CD4-positive, alpha-beta T cell treated with Interleukin-4 for 1 hour (primary cell): ENCODE measurements around the gene TNFSF13B.
"Not testable (repeated sequence)": the region's sequence is repeated elsewhere in the genome, so short reads cannot be mapped to it uniquely, and the experiment has no call there.

Experiments
- DNase-seq, 2 donors: peaks; one replicate each; pipeline ENCODE4 v3.0.0-alpha.2; 2020 to 2022

TNFSF13B gene

DNA sequence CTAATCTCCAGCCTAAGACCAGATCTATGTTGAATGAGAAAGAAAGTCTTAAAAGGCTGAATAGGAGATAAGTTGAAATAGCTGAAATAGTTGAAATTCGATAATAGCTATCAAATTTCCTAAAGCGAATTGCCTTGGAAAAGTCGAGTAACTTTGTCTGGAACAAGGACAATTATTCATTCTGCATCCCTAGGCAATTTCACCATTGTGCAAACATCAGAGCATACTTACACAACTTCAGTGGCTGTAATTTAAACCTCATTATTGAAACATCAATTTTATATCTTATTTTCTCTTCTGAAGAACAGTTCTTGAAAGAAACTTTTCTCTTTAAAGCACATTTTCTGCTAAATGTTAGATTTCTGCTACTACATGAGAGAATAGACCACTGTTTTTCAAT lies 13.6 kb downstream of the TNFSF13B start:
- DNase-seq, result no peak

DNA sequence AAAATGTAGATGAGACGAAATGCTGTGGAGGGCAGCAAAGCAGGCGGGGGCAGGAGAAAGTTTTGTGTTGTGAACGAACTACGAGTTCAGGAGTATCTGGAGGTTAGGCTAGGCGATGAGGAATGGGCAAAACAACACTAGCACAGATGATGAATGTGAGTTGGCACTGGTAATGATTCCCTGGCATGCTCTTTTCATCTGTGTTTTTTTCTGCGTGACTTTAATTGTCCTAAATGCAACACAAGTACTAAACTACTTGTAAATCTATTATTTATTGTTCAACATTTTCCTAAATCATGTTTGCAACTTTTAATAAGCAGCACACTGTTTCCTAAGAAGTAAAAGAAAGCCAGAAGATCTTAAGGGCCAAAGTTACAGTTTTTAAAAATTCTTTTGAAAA lies 19.2 kb downstream of the TNFSF13B start:
- DNase-seq, result no peak

DNA sequence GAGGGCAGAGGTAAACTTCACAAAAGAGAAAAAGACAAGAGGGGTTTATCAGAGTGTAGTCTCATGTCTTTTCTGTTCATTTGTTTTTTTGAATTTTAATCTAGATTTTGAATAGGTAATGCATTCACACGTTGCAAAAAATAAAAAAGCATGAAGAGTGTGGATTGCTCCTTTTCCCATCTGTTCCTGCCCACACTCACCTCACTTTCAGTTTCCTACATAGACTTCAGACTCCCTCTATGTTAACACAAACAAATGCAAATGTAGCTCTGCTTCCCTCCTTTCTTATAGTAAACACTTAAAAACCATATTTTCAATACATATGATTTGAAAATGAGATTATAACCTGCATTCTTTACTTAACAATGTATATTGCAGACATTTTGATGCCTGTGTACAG lies 20.3 kb downstream of the TNFSF13B start:
- DNase-seq, result no peak

DNA sequence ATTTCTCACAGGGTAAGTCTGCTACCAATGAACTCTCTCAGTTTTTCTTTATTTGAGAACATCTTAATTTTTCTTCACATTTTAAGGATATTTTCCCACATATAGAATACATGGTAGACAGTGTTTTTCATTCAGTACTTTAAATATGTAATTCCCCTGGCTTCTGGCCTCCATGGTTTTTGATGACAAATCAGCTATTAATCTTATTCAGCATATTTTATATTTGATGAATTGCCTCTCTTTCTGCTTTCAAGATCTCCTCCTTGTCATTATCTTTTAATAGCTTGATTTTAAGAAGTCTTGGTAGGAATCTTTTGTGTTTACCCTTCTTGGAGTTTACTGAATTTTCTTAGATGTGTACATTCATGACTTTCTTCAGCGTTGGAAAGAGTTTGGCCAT lies 27.6 kb downstream of the TNFSF13B start:
- no peak for DNase-seq

DNA sequence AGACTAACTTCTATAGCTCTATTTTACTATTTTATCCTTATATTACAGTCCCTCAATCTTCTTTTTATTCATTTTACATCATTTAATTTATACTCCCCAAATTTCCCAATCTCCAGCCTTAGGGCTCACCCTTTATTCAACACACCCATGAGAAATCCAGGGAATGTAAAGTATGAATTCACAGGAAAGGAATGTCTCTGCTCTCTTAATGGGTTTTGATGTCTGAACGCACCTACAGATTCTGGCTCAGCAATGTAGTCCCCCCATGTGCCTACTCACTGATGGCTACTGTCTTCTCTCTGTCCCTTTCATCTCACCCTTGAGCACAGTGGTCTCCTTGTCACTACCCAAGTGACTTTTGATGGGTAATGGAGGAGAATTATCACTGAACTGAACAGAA lies 32.8 kb downstream of the TNFSF13B start:
- no peak for DNase-seq

DNA sequence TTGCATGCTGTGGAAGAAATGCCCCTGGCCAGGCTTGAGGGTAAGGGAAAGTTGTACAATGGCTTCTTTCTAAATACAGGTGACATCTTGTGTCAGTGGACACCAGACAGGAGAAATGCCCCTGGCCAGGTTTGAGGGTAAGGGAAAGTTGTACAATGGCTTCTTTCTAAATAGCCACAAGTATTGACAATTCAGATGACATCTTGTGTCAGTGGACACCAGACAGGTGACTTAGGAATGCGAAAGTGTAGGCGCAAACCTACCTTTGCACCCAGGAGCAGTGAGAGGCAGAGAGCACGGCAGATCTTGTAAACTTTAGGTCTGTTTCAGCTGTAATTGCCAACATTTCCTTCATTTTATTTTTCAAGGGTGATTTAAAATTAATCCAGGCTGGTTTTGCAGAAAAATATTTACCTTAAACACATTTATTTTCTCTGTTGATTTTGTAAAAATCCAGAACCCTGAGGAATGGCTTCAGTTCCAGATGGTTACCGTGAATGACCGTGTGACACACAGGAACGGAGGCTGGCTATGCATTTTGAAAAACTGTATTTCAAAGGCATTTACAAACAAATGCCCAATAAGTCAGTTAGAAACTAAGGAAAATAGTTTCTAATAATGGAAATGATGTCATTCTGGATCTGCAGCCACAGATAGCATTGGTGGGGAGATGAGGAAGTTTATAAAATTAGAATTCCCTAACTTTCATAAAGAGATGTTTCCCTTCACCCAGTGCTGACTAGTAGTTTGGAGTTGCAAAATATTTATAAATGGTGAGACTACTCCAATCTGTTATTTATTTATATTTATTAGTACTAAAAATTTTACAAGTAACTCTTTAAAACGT lies 34.9 kb downstream of the TNFSF13B start:
- no peak for DNase-seq

DNA sequence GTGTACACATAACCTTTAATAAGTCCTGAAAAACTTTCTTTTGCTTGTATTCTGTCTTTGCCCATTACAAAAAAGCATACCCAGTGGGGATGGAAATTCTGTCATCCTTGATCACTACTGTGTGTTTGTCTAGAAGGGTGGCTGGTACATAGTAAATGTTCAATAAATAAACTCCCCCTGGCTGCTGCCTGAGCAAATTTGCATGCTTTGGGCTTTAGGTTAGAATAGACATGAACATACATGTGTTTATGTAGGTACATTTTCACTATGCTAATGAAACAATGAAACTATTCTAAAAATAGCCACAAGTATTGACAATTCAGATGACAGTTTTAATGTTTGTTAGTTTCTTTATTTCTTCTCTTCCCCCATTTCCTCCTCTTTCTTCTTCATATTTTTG lies 36.1 kb downstream of the TNFSF13B start:
- DNase-seq, result no peak

DNA sequence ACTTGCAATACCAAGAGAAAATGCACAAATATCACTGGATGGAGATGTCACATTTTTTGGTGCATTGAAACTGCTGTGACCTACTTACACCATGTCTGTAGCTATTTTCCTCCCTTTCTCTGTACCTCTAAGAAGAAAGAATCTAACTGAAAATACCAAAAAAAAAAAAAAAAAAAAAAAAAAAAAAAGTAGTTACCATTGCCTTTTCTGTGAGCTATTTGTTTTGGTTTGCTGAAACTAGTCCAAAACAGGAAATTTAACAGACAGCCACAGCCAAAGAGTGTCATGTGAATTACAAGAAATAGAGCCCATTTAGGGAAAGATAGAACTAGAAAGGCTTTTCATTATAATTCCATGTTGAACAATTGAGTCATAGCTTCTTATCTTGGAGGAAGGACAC lies 37.3 kb downstream of the TNFSF13B start:
- DNase-seq, result peak in 1 of 2 donors; percentile 27

DNA sequence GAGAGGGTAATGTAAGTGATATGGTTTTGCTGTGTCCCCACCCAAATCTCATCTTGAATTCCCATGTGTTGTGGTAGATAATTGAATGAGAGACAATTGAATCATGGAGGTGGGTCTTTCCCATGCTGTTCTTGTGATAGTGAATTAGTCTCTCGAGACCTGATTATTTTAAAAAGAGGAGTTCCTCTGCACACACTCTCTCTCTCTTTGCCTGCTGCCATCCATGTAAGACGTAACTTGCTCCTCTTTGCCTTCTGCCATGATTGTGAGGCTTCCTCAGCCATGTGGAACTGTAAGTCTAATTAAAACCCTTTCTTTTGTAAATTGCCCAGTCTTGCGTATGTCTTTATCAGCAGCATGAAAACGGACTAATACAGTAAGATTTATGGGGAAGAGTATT lies 42.1 kb downstream of the TNFSF13B start:
- DNase-seq, result not testable (repeated sequence)

DNA sequence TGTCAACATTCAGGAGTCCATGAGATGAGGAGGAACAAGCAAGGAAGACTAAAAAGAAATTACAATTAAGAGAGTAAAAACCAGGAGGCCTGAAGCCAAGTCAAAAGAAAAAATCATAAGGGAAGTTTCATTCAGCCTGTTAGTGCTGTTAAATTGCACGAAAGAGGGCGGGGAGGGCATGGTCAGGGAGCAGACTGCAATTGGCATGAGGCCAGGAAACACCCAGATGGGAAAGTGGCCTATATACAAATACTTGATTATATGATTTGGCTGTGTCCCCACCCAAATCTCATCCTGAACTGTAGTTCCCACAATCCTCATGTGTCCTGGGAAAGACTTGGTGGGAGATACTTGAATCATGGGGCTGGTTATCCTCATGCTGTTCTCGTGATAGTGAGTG lies 43.9 kb downstream of the TNFSF13B start:
- no peak for DNase-seq

DNA sequence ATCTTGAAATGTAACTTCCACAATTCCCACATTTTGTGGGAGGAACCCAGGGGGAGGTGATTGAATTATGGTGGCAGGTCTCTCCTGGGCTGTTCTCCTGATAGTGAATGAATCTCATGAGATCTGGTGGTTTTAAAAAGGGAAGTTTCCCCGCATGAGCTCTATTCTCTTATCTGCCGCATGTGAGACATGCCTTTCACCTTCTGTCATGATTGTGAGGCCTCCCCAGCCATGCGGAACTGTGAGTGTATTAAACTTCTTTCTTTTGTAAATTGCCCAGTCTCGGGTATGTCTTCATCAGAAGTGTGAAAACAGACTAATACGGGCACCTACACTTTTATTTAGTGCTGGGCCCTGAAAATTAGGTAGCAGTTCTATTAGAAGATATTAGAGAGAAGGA lies 45.8 kb downstream of the TNFSF13B start:
- DNase-seq, result no peak

DNA sequence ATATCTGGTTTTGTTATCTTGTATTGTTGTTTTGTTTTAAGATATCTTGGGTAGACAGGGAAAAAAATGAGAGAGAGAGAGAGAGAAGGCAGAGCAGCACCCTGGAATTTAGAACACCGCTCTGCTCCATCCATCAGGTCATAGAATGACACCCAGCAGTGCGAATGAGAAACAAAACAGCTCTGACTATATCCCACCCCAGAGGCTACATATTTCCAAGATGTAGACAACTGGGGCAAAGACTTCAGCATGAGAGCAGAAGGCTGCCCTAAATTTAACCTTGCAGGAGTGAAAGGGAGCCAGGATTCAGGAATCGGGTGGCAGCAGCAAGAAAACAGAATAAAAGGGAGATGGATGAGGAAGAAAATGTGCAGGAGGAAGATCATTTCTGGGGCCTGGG lies 46.5 kb downstream of the TNFSF13B start:
- no peak for DNase-seq

DNA sequence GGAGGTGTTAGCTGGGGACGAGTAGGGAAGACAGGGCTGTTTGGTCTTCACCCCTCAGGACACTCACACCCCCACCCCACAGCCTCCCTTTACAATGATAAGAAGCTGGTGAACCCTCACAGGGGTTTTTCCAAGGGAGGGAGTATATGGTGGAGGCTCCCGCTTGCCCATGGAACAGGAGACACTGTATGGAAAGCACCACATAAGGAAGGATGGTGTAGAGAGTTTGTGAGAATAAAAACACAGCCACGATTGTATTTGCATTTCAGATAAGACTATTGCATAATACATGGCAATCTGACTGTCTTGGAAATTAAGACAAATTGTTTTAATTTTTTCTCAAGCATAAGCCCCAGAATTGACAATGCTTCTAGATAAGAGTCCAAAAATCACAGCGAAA lies 46.9 kb downstream of the TNFSF13B start:
- no peak for DNase-seq

DNA sequence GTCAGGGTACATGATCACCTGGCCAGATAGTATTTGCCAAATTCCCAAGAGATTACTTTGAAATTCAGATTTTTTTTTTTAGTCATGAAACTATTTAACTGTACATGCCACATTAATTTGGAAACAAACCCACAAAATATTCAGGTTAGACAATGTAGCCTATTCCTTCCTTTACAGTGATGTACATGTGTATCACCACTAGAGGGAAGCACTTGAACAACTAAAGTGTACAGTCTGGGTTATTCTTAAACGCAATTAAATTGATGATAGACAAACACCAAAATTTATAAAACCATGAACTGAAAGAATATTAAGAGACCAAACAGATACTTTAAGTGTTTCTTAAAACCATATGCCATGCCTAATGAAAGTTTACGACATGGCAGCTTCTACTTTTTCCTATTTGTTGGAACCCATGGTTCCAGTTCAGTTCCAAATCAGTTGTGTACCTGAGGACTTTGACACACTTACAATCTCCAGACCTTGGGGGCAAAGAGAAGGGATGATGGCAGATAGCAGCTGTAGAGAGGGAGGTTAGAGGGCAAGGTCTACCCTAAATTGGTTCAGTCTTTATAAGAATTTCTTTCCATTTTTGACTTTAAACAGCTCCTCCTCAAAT lies 52.8 kb downstream of the TNFSF13B start:
- DNase-seq, result peak in 1 of 2 donors; percentile 65

DNA sequence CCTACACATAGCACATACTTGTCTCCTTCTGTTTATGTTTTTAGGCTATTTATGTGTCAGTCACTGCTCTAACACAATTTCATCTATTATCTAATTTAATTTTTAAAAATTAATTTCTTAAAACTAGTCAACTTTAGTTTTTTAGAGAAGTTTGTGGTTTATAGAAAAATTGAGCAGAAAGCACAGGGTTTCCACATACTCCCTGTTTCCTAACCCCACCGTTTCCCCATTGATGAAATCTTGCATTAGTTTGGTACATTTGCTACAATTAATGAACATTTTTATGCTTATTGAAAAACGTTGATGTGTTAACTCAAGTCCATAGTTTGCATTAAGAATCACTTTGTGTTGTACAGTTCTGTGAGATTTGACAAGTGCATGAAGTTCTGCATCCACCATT lies 53.5 kb downstream of the TNFSF13B start:
- DNase-seq, result no peak

DNA sequence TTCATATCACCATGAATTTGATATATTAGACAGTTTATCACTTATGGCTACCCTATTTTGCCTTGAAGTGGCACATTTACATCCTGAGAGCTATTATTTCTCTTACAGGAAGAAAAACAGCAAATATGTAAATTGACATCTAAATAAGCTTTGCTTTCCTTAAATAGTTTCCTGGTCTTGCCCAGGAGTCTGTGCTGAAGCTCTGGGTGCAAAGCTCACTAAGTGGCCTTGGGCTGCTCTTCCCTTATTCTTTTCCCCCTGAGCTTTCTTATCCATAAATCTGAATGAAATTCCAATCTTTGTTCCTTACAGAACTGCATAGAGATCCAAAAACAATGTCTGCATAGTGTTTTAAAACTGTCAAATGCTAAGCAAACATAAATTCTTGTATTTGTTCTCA lies 56.3 kb downstream of the TNFSF13B start:
- DNase-seq, result no peak

DNA sequence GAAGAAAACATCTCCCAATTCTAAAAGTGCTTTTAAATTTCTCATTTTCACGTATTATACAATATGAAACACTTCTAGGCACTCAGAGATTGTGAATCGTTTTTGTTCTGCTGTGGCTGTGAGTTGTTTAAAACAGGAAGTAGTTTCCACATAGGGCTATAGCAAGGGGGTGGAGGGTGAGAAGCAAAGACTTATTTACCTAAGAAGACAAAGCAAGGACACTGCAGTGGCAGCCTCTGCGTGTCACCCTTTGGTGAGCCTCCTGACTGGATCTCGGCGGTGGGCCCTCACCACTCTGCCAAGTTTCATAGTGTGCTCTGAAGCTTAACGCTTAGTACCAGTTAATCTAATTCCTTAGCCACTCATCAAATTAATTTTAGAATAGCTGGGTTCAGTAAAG lies 56.8 kb downstream of the TNFSF13B start:
- peak; percentile 18 to 24 for DNase-seq

DNA sequence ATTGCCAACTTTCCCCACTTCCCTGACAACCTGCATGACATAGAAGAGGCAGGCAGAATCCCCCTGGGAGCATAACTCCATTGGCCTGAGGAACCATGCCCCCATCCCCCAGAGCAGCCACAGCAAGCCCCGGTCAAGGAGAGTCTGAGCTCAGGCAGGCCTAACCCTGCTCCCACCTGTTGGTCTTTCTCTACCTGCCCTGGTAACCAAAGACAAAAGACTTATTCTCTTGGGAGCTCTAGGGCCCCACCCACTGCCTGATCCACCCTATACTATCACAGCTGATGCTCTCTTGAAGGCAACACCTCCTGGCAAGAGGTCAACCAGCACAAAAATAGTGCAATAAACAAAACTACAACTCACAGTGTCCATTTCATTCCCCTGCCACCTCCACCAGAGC lies 59.3 kb downstream of the TNFSF13B start:
- DNase-seq, result no peak

DNA sequence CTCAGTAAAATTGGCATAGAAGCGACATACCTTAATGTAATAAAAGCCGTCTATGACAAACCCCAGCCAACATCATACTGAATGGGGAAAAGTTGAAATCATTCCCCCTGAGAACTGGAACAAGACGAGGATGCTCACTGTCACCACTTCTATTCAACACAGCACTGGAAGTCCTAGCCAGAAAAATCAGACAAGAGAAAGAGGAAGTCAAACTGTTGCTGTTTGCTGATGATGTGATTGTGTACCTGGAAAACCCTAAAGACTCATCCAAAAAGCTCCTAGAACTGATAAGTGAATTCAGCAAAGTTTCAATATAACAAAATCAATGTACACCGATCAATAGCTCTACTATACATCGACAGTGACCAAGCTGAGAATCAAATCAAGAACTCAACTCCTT lies 63.3 kb downstream of the TNFSF13B start:
- no peak for DNase-seq

DNA sequence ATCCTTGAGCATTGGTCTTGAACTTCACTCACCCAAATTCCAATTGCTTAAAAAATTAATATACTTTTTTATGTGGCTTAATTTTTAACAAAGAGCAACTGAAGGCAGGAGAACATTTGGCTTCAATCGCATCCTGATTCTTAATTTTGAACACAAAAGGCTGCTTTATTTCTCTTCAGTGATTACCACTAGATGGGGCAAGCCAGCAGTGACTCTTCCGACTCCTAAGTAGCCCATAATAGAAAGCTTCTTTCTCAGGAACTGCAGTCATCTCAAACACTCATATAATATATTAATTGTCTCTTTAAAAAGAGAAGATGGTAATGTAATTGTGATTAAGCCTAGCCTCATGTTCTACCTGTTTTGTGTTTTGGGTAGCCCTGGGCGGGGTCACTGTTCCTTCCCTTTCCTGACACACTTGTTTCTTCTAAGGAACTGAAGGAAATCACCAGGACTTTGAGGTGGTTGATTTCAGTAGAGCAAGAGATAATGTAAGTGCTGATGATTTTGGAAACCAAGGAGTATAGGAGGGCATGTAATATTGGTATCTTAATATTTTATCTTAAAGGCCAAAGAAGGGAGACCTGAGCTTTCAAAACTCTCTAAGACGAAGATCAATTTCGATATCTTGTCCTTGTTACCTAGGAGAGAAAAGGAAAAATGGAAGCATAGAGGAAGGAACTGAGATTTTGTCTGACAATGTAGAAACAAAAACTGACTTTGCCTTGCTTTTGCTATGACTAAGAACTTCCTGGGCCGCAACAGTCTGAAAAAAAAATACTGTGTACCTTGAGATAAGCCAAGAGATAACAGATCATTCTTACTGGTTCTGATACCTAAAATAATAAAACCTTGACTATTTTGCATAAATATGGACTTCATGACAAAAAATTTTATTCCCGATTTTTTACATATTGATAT lies 73.1 kb downstream of the TNFSF13B start:
- DNase-seq, result peak in 1 of 2 donors; percentile 39

DNA sequence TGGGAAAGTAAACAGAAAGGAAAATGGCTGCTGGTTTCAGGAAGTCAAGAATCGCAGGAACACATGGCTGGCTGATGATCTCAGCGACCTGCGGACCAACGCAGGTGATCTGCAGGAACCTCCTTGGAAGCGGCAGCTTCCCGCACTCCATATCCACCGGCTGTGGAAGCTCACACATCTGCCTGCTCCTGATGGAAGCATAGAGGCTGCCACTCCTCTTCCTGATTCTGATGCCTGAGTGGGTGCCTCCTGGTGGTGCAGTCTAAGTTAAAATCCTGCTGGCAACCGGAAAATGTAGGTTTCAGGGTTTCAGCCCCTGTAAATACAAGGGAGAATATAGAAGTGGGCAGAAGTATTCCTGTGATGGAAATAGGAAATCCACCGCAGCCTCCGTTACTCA lies 75.5 kb downstream of the TNFSF13B start:
- DNase-seq, result no peak

DNA sequence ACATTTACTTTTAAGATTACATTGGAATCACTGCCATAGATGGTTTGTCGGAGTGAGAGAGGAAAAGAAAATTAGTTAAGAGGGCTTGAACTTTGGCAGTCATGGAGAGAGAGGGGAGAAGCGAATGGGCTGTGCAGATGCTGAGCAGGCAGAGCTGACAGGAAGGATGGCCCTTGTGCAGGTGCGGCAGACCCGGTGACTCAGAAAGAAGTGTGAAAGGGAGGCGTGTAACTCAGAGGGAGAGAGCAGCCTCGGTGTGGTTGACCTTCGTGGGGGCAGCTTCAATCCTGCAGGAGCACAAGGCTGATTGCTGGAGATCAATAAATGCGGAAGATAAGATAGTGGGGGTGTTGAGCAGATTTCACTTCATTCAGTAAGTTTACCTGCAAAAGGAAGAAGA lies 76.9 kb downstream of the TNFSF13B start:
- peak in 1 of 2 donors; percentile 18 for DNase-seq

DNA sequence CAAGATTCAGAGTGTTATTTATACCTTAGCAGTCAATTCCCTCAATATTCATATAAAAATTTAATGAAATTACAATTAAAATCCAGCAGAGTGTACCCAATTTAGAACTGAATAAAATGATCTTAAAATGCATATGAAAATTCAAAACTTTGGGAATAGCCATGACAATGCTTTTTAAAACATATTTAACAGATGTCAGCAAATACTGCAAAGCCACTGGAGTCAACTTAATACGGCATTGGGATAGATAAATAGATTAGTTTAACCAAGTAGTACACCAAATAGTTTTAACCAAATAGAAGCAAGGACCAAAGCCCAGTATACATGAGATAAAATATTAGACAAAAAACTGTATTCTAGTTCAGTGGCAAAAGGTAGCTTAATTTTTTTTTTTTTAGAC lies 79.8 kb downstream of the TNFSF13B start:
- no peak for DNase-seq

DNA sequence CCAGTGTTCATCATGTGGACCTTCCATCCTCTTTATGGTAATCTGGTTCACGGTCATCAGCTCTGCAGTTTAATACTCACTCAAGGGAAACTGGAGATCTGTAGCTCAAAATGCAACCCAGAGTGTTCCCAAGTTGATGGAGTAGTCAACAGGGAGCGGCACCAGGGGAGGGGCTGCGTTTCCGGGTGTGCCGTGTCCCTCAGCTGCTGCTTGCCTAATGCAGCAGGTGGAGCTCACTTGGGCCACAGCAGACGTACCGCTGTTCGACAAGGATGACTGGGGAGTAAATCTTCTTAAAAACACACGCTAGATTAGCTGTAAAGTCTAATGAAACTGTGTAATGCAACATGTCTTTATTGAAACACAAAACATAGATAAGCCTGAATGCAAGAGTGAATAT lies 81.1 kb downstream of the TNFSF13B start:
- no peak for DNase-seq
